GM19035 (cell line): ENCODE results near the gene THG1L.
A peak's percentile ranks its signal among the peaks of the same experiment; 100 is the strongest.
"Not testable (repeated sequence)": the region's sequence is repeated elsewhere in the genome, so short reads cannot be mapped to it uniquely, and the experiment has no call there.

Source experiments
- ATAC-seq: cut with Tn5 transposase; IDR thresholded peaks from one replicate; pipeline ENCODE4 v1.9.1; 2021; ENCODE audit not compliant: unreplicated experiment

The THG1L gene

DNA sequence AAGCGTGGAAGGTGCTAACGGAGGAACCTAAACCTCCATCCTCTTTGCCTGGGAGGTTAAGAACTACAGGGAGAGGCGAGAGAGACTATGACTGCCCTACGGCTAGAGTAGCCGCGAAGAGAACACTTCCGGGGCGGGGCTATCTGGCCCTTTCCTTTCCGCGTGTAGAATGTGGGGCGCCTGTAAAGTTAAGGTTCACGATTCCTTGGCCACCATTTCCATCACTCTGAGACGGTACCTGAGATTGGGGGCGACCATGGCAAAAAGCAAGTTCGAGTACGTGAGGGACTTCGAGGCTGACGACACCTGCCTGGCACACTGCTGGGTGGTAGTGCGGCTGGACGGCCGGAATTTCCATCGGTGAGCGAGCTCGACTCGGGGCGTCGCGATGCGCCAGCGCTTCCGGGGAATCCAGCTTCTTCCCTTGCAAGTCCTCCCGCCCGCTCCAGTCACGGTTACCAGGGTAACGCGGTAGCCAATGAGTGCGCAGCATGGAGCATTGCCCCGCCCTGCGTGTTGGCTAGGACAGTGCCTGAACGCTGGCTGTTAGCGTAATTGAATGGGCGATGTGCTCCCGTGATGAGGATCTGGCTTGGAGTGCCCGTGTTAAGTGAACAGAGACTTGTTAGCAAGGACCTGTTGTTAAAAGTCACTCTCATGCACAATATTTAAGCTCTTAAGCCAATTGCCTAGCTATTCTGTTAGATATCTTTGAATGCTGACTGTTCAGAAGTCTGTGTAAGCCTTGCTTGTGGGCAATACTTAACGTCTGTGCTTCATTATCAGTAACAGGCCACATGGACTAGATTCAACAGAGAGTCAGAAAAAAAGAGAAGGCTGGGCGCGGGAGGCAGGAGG, at the start of gene THG1L:
Gene THG1L, plus strand, starts transcription at position 149 of the 858 bp plus-strand sequence. Its CDS starts 21 bp downstream, at position 170.
- ATAC-seq = peak; percentile 93

DNA sequence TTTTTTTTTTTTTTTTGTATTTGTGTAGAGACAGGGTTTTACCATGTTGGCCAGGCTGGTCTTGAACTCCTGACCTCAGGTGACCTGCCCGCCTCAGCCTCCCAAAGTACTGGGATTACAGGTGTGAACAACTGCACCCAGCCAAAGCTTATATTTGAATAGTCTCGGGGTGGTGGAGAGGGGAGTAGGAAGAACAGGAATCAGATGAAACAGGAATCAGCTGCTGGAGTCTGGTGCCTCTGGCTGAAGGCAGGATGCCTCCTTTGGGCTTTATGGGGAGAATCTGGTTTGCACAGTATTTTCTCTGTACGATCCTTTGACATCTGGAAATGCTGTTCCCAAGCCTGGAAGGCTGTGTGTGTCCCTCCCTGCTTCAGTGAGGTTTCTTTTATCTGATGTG, 49.0 kb upstream of the THG1L start:
- no peak for ATAC-seq

DNA sequence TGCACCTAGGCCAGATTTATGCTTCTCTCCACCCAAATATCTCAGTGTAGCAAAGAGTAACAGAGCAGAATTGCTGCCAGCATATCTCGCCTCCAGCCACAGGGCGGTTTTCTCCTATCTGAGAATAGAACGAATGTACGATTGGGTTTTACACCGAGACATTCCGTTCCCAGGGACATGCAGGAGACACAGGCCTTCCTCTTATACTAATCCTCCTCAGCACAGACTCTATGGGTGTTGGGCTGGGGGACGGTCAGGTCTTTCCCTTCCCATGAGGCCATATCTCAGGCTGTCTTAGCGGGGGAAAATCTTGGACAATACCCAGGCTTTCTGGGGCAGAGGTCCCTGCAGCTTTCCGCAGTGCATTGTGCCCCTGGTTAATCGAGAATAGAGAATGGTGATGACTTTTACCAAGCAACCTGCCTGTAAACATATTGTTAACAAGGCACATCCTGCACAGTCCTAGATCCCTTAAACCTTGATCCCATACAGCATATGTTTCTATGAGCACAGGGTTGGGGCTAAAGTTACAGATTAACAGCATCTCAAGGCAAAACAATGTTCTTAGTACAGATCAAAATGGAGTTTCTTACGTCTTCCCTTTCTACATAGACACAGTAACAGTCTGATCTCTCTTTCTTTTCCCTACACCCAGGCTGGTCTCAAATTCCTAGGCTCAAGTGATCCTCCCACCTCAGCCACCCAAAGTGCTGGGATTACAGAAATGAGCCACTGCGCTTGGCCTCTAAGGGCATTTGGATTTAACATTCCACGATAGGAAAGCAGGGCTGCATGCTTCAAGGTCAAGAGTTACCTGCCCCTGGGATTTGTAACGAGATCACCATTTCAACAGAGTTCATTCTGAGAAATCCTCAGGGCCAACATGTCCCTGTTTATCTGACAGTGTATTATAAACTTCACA, 44.7 kb upstream of the THG1L start:
- ATAC-seq = not testable (repeated sequence)

DNA sequence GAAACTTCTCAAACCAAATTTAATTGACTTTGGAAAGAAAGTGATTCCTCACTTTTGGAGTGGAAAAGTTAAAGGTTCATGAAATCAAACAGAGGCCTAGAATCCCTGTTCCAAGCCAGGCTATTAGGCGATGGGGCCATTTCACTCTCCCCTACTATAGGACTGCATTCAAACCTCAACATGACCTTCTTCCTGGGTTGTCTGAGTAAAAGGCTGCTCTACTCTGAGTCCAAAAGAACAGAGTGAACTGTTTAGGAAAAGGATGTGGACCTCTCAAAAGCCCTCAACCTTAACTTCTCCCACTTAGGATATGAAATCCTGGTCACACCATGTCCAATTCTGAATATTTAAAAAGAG, 44.0 kb upstream of the THG1L start:
- no peak for ATAC-seq

DNA sequence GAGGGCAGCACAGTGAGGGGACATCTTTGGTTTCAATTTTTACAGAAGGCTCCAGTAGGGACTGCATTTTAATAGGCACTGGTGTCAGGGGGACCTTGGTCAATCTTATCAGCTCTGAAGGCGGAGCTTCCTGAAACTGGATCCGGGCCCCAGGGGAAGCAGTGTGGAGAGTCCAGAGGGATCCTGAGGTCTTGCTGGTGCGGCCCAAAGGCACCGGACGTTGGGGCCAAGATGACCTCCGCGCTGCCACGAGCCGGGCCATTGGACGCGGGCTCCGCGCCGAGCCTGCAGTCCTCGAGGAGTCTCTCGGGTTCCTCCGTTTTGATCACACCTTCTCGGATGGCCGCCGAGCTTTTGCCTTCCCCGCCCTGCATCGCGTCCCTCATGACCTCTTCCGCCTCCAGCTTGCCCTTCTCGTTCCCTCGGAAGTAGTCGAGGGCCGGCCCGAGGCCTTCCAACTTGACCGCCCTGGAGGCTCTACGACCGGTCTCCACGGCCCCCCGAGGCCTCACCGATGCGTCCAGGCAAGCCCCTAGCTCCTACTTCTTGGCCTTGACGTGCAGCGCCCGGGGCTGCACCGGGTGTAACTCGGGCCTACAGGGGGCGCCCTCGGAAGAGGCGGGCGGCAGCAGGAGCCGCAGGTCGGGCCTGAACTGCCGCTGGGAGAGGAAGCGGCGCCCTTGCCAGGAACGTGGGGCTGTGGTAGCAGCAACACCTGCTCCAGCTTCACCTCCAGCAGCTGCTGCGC, 41.1 kb upstream of the THG1L start:
- ATAC-seq = no peak

DNA sequence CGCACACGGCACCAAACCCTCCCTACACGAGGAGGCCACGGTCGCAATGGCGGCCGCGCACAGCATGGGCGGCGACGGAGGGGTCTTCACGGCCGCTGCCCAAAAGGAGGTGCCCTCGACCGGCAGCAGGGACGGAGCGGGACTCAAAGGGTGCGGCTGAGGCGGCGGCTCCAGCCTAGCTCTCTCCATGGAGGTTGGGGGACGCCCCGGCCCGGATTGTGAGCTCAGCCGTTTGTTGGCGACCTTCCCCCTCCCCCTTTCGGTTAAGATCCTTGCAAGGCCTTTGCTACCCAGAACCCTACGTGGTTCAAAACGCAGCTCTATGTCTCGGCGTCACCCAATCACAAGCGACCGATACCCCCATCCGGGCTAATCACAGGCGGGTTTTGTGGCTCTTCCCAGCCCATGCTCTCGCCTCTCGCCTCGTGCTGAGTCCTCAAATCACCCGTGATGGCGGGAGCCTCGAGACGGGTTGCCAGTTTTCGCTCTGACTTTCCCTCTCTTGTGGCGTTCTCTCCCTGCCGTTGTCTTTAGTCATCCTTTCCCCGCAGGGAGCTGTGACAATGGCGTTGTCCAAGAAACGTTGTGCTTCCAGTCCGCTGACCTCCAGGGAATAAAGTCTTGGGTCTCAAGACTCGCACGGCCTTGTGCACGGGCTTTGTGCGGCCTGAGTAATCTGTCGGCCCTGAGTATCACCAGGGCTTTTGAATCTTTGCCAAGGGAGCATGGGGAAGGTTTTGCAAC, 40.4 kb upstream of the THG1L start:
- ATAC-seq = no peak

DNA sequence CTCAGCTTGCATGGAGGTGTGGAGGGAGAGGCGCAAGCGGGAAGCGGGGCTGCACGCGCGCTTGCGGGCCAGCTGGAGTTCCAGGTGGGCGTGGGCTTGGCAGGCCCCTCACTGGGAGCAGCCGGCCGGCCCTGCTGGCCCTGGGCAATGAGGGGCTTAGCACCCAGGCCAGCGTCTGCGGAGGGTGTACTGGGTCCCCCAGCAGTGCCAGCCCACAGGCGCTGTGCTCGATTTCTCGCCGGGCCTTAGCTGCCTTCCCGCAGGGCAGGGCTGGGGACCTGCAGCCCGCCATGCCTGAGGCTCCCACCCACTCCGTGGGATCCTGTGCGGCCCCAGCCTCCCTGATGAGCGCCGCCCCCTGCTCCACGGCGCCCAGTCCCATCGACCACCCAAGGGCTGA, 37.4 kb upstream of the THG1L start:
- ATAC-seq = not testable (repeated sequence)

DNA sequence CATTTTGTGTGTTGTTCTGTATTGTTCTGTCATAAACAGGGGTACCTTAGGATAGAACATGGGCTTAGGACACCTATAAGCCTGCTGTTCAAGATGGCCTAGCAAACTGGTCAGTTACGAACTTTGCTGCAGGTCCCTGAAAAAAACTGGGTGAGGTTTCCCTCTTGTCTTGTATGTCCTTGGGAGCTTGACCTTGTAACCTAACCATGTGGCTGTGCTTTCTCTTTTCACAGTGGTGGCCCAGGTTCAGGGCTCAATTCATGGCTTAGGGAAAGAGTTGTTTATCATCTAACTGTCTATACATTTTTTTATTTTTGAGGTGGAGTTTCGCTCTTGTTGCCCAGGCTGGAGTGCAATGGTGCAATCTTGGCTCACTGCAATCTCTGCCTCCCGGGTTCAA, 35.1 kb upstream of the THG1L start:
- ATAC-seq = not testable (repeated sequence)

DNA sequence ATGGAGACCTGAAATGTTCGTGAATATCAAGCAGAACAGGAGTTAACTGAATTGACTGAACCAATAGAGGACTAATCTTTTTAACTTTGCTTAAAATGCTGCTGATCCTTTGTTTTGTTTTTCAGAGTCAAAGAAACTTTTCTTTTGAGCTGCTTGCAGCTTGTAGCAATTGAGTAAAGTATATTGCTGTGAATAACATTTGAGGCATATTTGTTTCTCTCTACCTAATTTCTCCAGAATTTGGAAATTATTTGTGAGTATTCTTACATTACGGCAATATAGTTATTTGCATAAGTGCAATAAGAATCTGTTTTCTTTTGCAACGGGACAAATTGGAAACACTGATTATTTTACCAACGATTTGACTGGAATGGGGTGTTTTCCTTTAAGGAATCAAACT, 32.5 kb upstream of the THG1L start:
- not testable (repeated sequence) for ATAC-seq

DNA sequence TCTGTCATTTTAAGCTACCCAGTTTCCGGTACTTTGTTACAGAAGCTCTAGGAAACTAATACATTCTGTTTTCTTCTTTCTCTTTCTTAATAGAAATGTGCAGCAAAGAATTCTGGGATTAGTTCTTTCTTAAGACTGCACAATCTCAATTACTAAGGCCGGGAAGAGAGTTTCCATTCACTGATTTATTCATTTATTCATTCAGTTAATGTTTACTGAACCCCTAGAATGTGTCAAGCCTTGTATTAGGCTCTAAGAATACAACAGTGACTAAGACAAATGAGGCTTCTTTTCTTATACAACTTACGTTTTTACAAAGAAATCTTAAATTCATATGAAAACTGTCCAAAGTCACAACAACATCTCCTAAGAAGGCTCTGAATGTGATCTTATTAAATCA, 27.5 kb upstream of the THG1L start:
- no peak for ATAC-seq

DNA sequence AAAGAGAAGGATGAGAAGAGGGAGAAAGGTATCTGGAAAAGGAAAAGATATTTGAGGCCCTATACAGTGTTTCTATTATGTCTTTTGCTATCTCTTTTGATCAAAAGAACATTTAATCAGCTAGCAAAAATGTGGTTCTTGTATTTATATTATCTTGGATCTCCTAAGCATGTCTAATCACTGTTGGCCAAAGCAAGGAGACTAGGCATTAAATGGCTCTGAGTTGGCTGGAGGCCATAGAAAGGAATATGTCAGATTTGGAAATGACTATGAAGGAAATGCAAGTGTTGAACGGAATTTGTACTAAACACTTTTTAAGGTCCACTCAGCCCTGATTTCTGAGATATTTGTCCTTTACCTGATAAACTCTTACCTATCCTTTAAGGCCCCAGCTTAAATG, 22.4 kb upstream of the THG1L start:
- no peak for ATAC-seq

DNA sequence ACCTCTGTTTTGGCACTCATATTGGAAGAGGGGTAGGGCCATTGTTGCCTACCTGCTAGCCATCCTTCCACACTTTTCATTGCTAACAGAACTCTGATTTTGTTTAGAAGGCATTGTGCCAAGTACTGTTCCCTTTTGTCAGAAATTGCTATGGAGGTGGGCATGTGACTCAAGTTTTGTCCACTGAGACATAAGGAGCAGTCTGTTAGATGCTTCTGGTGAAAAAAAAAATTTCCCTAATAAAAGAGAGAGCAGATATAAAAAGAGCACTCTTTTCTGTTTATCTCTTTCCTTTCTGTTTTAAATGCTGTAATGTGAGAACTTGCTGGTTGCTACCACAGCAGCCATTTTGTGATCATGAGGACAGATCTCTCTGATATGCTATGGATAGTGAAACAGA, 21.9 kb upstream of the THG1L start:
- ATAC-seq = no peak

DNA sequence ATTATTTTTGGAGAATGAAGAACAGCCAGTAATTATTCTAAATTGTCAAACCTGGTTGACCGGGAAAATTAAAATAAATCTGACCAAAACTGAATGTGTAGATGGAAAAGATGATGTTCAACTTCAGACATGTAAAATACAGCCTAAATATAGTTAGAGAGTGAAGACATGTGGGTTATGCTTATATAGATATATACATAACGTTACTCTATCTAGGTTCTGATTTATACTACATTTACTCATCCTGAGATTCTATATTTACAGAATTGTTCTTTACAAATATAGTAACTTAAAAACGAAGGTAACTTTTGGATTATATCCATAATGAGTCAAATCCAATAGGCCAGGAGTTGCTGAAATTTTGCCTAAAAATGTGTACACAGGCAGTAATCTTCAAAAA, 20.8 kb upstream of the THG1L start:
- ATAC-seq = no peak

DNA sequence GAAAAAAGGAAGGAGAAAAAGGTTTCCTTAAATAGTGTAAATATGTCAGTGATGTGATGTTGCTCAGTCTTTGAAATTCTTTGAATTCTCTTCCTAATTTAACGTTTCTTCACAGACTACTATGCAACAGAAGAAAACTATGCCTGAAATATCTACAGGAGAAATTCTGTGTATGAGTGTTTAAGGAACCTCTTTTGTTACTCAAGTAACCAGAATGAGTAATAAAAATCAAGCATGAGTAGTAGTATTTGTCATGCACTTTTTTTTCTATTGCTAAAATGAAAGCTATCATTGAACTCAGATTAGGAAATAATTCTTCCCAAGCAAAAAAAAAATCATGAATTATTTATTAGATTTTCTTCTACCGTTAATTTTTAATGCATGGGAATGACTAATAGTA, 20.3 kb upstream of the THG1L start:
- no peak for ATAC-seq

DNA sequence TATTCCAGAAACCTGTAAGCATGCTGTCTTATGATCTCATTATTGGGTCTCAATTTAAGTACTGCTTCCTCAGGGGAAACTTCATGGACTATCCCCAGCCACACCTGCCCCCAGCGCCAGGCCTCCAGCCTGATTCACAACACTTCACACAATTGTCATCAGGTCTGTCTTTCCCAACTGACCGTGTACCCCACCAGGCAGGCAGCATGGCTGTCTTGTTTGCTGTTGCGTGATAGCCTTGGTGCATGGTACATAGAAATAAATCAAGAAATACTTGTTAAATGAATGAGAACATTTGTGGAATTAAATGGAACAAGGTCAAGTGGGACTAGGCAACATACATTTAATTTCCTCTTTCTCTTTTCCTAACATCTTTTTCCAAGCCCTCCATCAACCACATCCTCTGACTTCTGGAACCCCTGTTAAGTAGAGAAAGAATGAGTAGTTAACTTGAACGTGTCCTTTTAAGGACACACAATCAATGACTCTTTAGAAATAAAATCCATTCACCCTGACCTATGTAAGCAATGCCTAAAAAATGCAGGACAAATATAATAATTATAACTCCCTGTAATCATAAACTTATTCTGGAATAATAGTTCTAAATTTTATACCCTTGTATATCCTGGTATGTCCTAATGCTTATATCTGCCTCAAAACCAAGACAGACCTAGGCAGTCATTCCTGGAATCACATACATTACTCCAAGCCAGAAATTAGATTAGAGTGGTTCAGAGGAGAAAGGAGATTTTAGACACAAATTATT, 17.2 kb upstream of the THG1L start:
- no peak for ATAC-seq

DNA sequence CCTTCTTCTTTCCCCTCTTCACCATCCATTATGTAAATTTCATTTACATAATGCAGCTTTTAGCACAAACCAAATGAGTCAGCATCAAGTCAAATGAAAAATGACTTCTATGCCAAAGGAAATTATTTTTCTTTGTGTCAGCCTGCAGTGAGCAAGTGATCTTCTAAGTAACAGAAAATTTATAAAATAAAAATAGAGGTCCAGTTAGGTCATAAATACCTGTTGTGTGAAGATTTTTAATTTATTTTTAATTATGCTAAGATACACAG, 16.7 kb upstream of the THG1L start:
- no peak for ATAC-seq

DNA sequence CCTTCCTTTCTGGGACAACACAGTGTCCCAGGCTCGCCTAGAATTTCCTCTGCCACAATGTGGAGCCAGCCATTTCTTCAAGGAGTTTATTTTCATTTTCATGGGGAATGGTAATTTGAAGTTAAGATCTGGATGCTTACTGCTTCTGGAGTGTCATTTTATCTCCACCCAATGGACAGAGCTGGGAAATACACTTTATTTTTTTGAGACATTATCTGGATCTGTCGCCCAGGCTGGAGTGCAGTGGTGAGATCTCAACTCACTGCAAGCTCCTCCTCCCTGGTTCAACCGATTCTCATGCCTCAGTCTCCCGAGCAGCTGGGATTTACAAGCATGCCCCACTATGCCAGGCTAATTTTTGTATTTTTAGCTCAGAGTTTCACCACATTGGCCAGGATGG, 12.7 kb upstream of the THG1L start:
- no peak for ATAC-seq

DNA sequence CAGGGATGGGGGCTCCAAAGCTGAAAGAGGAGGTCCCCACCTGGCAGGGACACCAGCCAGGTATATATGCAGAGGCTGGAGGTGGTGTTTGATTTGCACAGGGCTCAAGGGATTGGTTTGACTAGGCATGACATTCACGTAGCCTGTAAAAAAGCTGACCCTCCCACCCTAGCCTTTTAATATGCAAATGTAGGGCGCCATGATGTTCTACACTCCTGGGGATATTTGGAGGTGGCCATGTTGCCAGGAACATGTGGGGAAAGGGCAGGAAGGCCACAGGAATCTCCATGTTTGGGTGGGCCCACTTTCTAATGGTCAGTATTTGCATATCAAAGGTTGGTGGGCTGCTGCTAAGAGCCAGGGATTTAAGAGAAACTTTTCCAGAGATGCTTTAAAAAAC, 12.0 kb upstream of the THG1L start:
- no peak for ATAC-seq

DNA sequence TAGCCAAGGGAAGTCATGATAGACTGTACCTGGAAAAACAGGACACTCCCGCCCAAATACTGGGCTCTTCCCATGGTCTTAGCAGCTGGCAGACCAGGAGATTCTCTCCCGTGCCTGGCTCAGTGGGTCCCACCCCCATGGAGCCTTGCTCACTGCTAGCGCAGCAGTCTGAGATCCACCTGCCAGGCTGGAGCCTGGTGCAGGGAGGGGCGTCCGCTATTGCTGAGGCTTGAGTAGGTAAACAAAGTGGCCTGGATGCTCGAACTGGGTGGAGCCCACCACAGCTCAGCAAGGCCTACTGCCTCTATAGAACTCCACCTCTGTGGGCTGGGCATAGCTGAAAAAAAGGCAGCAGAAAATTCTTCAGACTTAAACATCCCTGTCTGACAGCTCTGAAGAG, 10.1 kb upstream of the THG1L start:
- no peak for ATAC-seq

DNA sequence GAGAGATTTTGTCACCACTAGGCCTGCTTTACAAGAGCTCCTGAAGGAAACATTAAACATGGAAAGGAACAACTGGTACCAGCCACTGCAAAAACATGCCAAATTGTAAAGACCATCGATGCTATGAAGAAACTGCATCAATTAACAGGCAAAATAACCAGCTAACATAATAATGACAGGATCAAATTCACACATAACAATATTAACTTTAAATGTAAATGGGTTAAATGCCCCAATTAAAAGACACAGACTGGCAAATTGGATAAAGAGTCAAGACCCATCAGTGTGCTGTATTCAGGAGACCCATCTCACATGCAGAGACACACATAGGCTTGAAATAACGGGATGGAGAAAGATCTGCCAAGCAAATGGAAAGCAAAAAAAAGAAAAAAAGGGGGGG, 8.3 kb upstream of the THG1L start:
- ATAC-seq = not testable (repeated sequence)
